Calu3 (cell line): ENCODE data around the gene SEC61A2. TPM values are rescaled to one million over a fixed set of nuclear protein-coding genes. Genes with fewer than 3 reads are reported as not detected.
"Not testable (repeated sequence)": the region's sequence is repeated elsewhere in the genome, so short reads cannot be mapped to it uniquely, and the experiment has no call there.

Experiments used
- BruUV-seq: library from RNA; stranded (reverse); fragments of 400-500 nt; replicated peaks from 2 replicates; lab custom pipeline; 2021; lab: Mats Ljungman, UMichigan
- CTCF ChIA-PET: fragments of 300-600 bp; sonication (Branson Sonifier 250); formaldehyde crosslinking; loops from one replicate; lab custom pipeline; 2022; ENCODE audit warnings: antibody characterized with exemption; lab: Charles Lee
- DNase-seq: peaks from one replicate; pipeline ENCODE4 v3.0.0; 2022
- H3K27ac Mint-ChIP-seq: one replicate; pipeline ENCODE4 v1.8.0; 2022; ENCODE audit warnings: mixed read lengths; ENCODE audit not compliant: unreplicated experiment
- H3K27me3 Mint-ChIP-seq: one replicate; pipeline ENCODE4 v1.8.0; 2022; ENCODE audit warnings: mixed read lengths; ENCODE audit not compliant: unreplicated experiment
- H3K36me3 Mint-ChIP-seq: one replicate; pipeline ENCODE4 v1.8.0; 2022; ENCODE audit warnings: mild to moderate bottlenecking, moderate library complexity, mixed read lengths; ENCODE audit not compliant: insufficient read depth, unreplicated experiment
- H3K4me1 Mint-ChIP-seq: one replicate; pipeline ENCODE4 v1.8.0; 2022; ENCODE audit warnings: mild to moderate bottlenecking, low read depth, mixed read lengths; ENCODE audit not compliant: unreplicated experiment
- H3K4me3 Mint-ChIP-seq: one replicate; pipeline ENCODE4 v1.8.0; 2022; ENCODE audit warnings: mild to moderate bottlenecking, low read depth, moderate library complexity, mixed read lengths; ENCODE audit not compliant: unreplicated experiment
- H3K9me3 Mint-ChIP-seq: one replicate; pipeline ENCODE4 v1.8.0; 2022; ENCODE audit warnings: low read depth, mixed read lengths; ENCODE audit not compliant: unreplicated experiment
- CTCF ChIP-seq: fragments of 200-600 bp; IDR thresholded peaks from one replicate; pipeline ENCODE4 v1.8.0; 2022; ENCODE audit warnings: antibody characterized with exemption; ENCODE audit not compliant: unreplicated experiment
- intact Hi-C: fragments of 100-400 bp; cut with micrococcal nuclease; formaldehyde crosslinking; loops from one replicate; pipeline ENCODE4 v1.10.0; 2022; ENCODE audit not compliant: unreplicated experiment
- total RNA-seq: library from RNA; stranded (reverse); gene quantifications from 2 replicates; pipeline ENCODE4 v1.2.3, GENCODE V29; 2022

The SEC61A2 gene
- total RNA-seq, 1 experiment from 2014 or later: 7.0 TPM

- no peak for TF ChIP-seq CTCF
- DNase-seq: no peak
- no peaks in the 10 kb centered on the region for H3K4me1 Mint-ChIP-seq
- BruUV-seq: no TSS peak
- CTCF ChIA-PET: interaction anchor here (0.7 kb wide), 1 partner anchor 1461 kb away, joined by 4 read pairs; no protein-coding TSS in a partner anchor
- peaks cover 21% of the 10 kb centered on the region for H3K36me3 Mint-ChIP-seq
- no peaks in the 10 kb centered on the region for H3K9me3 Mint-ChIP-seq
- H3K4me3 Mint-ChIP-seq: no peak overlapping the region
- intact Hi-C loops: no loop called here
- no peak overlapping the region for H3K27ac Mint-ChIP-seq
- no peaks in the 10 kb centered on the region for H3K27me3 Mint-ChIP-seq
Observed at GRCh38 chr10:12091421-12091820, 38.1 kb upstream of the SEC61A2 start.

DNA sequence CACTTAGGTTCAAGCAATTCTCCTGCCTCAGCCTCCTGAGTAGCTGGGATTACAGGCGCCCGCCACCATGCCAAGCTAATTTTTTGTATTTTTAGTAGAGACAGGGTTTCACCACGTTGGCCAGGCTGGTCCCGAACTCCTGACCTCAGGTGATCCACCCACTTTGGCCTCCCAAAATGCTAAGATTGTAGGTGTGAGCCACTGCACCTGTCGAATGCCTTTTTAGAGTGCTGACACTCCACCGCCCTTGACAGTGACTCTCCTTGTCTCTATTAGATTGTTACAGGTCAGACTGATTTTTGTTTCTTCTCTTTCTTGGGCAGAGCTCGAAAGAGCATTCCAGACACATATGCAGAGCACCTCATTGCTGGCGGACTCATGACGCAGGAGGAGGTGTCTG, 32.1 kb upstream of the SEC61A2 start:
- H3K27me3 Mint-ChIP-seq, BruUV-seq, DNase-seq, H3K9me3 Mint-ChIP-seq, CTCF ChIA-PET, H3K4me1 Mint-ChIP-seq, intact Hi-C loops, H3K4me3 Mint-ChIP-seq, H3K27ac Mint-ChIP-seq: not testable (repeated sequence)
- peaks cover 14% of the 10 kb centered on the region for H3K36me3 Mint-ChIP-seq

GRCh38 chr10:12097791-12098190, 31.7 kb upstream of the SEC61A2 start:
- Mint-ChIP-seq H3K27ac (no peak overlapping the region), H3K9me3 (no peaks in the 10 kb centered on the region), H3K36me3 (peaks cover 14% of the 10 kb centered on the region), H3K4me1 (no peaks in the 10 kb centered on the region), H3K4me3 (no peak overlapping the region), H3K27me3 (no peaks in the 10 kb centered on the region)
- TF ChIP-seq CTCF: no peak
- no TSS peak for BruUV-seq
- intact Hi-C loops: no loop called here
- no peak for DNase-seq
- CTCF ChIA-PET: no interaction called here

GRCh38 chr10:12098966-12099365, 30.5 kb upstream of the SEC61A2 start:
- Mint-ChIP-seq H3K27me3 (no peaks in the 10 kb centered on the region), H3K4me3 (no peak overlapping the region), H3K4me1 (no peaks in the 10 kb centered on the region), H3K9me3 (no peaks in the 10 kb centered on the region), H3K27ac (no peak overlapping the region), H3K36me3 (peaks cover 14% of the 10 kb centered on the region)
- CTCF ChIA-PET: no interaction called here
- no TSS peak for BruUV-seq
- intact Hi-C loops: no loop called here
- no peak for DNase-seq
- TF ChIP-seq CTCF: no peak

GRCh38 chr10:12103802-12104201, 25.7 kb upstream of the SEC61A2 start:
- H3K4me1 Mint-ChIP-seq: no peaks in the 10 kb centered on the region
- BruUV-seq: no TSS peak
- no peak for TF ChIP-seq CTCF
- H3K9me3 Mint-ChIP-seq: no peaks in the 10 kb centered on the region
- H3K27me3 Mint-ChIP-seq: no peaks in the 10 kb centered on the region
- no peak overlapping the region for H3K27ac Mint-ChIP-seq
- H3K4me3 Mint-ChIP-seq: no peak overlapping the region
- intact Hi-C loops: no loop called here
- peaks cover 14% of the 10 kb centered on the region for H3K36me3 Mint-ChIP-seq
- CTCF ChIA-PET: interaction anchor here (0.7 kb wide), 1 partner anchor 238 kb away, joined by 3 read pairs; no protein-coding TSS in a partner anchor
- no peak for DNase-seq
